ENCODE results near the gene SLC6A4.

GRCh38 chr17:30273373-30273772, 37.9 kb upstream of the SLC6A4 start:
- TF ChIP-seq REST (IDR thresholded peaks at IDR 0.05): no peak
- no peak for TF ChIP-seq CTCF (IDR thresholded peaks at IDR 0.05; ENCODE audit: low read depth, low read length, missing input control)
- TF ChIP-seq JUND (IDR thresholded peaks at IDR 0.05): no peak
- TF ChIP-seq TAF1 (conservative IDR thresholded peaks at IDR 0.05): no peak
- TF ChIP-seq MAX (IDR thresholded peaks at IDR 0.05): no peak
- no peak for TF ChIP-seq EGR1 (IDR thresholded peaks at IDR 0.05; ENCODE audit: low read depth in 2 of 2)
- TF ChIP-seq YY1 (IDR thresholded peaks at IDR 0.05): no peak
- TF ChIP-seq SP1 (IDR thresholded peaks at IDR 0.05): no peak
- TF ChIP-seq GABPA (IDR thresholded peaks at IDR 0.05 in 1 of 2, conservative IDR thresholded peaks at IDR 0.05 in 1 of 2): no peak
- no peak for TF ChIP-seq ZBTB33 (IDR thresholded peaks at IDR 0.05)
- TF ChIP-seq FOXA1 (IDR thresholded peaks at IDR 0.05): no peak
- no peak for TF ChIP-seq RAD21 (IDR thresholded peaks at IDR 0.05)
- no peak for TF ChIP-seq ATF3 (IDR thresholded peaks at IDR 0.05)
- no peak for TF ChIP-seq HNF4A (conservative IDR thresholded peaks at IDR 0.05)

Measured in liver (tissue), 3 donors.